ENCODE results near the gene PITPNM3. TPM values are rescaled to one million over a fixed set of nuclear protein-coding genes. Genes with fewer than 3 reads are reported as not detected.

PITPNM3 gene
- 1 to 10 TPM in 4 of 6 experiments, under 1 TPM in 2; 0.94 to 1.1 (median 1.0) TPM for total RNA-seq (2021; fragmentation: NEBNext Ultra II Directional; extraction: Animal tissue kit (Norgen Biotek cat#: 25700))
- long read RNA-seq: 0 reads

- Mint-ChIP-seq H3K9me3 (no peaks in the 10 kb centered on the region), H3K4me3 (peak within 1 kb of the TSS; percentile 73), H3K27ac (no peak within 1 kb of the TSS), H3K36me3 (ENCODE audit: low read depth) (no peaks in the 10 kb centered on the region), H3K27me3 (ENCODE audit: insufficient read depth) (peaks cover 43% of the 10 kb centered on the region), H3K4me1 (ENCODE audit: low read depth) (peaks cover 9% of the 10 kb centered on the region)
- TF ChIP-seq CTCF (IDR thresholded peaks at IDR 0.05): no peak
- DNase-seq: no peak
Observed at GRCh38 chr17:6556121-6557039, at the start of gene PITPNM3. Gene PITPNM3, minus strand, starts transcription at chr17:6556555. Its CDS starts 149 bp downstream, at chr17:6556406.

GRCh38 chr17:6605142-6605541, 48.8 kb upstream of the PITPNM3 start:
- Mint-ChIP-seq H3K36me3 (ENCODE audit: low read depth) (peaks cover 55% of the 10 kb centered on the region), H3K4me3 (no peak overlapping the region), H3K27me3 (ENCODE audit: insufficient read depth) (no peaks in the 10 kb centered on the region), H3K9me3 (no peaks in the 10 kb centered on the region), H3K27ac (no peak overlapping the region), H3K4me1 (ENCODE audit: low read depth) (peaks cover 38% of the 10 kb centered on the region)
- TF ChIP-seq CTCF (IDR thresholded peaks at IDR 0.05): no peak
- DNase-seq: no peak

- Mint-ChIP-seq H3K36me3 (ENCODE audit: low read depth) (peaks cover 42% of the 10 kb centered on the region), H3K4me3 (no peak overlapping the region), H3K27ac (peak overlapping the region; percentile 22; the same call in 1 of the 2 replicates), H3K9me3 (no peaks in the 10 kb centered on the region), H3K4me1 (ENCODE audit: low read depth) (peaks cover 34% of the 10 kb centered on the region), H3K27me3 (ENCODE audit: insufficient read depth) (no peaks in the 10 kb centered on the region)
- DNase-seq: no peak
- no peak for TF ChIP-seq CTCF (IDR thresholded peaks at IDR 0.05)
Observed at GRCh38 chr17:6603744-6604325, 47.5 kb upstream of the PITPNM3 start.

- Mint-ChIP-seq H3K27me3 (ENCODE audit: insufficient read depth) (no peaks in the 10 kb centered on the region), H3K4me1 (ENCODE audit: low read depth) (peaks cover 33% of the 10 kb centered on the region), H3K36me3 (ENCODE audit: low read depth) (peaks cover 39% of the 10 kb centered on the region), H3K4me3 (no peak overlapping the region), H3K27ac (no peak overlapping the region), H3K9me3 (no peaks in the 10 kb centered on the region)
- TF ChIP-seq CTCF (IDR thresholded peaks at IDR 0.05): no peak
- no peak for DNase-seq
Observed at GRCh38 chr17:6602141-6602540, 45.8 kb upstream of the PITPNM3 start.

- no peak for DNase-seq
- no peaks in the 10 kb centered on the region for H3K9me3 Mint-ChIP-seq
- H3K4me3 Mint-ChIP-seq: no peak overlapping the region
- peaks cover 39% of the 10 kb centered on the region for H3K4me1 Mint-ChIP-seq (ENCODE audit: low read depth)
- no peak for TF ChIP-seq CTCF (IDR thresholded peaks at IDR 0.05)
- peaks cover 33% of the 10 kb centered on the region for H3K36me3 Mint-ChIP-seq (ENCODE audit: low read depth)
- no peak overlapping the region for H3K27ac Mint-ChIP-seq
- no peaks in the 10 kb centered on the region for H3K27me3 Mint-ChIP-seq (ENCODE audit: insufficient read depth)
Observed at GRCh38 chr17:6599364-6599763, 43.0 kb upstream of the PITPNM3 start.

Measured in HFFc6 (cell line).